WERI-Rb-1 (cell line): ENCODE results near the gene MUS81.

Experiments used
- DNase-seq: peaks from one replicate; pipeline ENCODE4 v3.0.0-alpha.2; 2020
- H3K27ac ChIP-seq: fragments of 250-450 bp; sonication (Bioruptor Pico); 2 replicates; pipeline ENCODE4 v1.5.1; 2020; ENCODE audit warnings: mild to moderate bottlenecking, moderate library complexity
- H3K27me3 ChIP-seq: fragments of 250-450 bp; sonication (Bioruptor Pico); 2 replicates; pipeline ENCODE4 v1.5.1; 2021; ENCODE audit warnings: mild to moderate bottlenecking, low read depth, moderate library complexity; ENCODE audit not compliant: insufficient read depth, severe bottlenecking
- H3K36me3 ChIP-seq: fragments of 250-450 bp; sonication (Bioruptor Pico); 2 replicates; pipeline ENCODE4 v1.5.1; 2020; ENCODE audit warnings: mild to moderate bottlenecking, moderate library complexity
- H3K4me3 ChIP-seq: 2 replicates; pipeline ENCODE4 v1.5.1; 2011; ENCODE audit warnings: low read depth, mild to moderate bottlenecking, control low read depth, low read length
- H3K9me3 ChIP-seq: fragments of 250-450 bp; sonication (Bioruptor Pico); 2 replicates; pipeline ENCODE4 v1.5.1; 2021; ENCODE audit warnings: mild to moderate bottlenecking, moderate library complexity; ENCODE audit not compliant: severe bottlenecking
- CTCF ChIP-seq: IDR thresholded peaks from 2 replicates; pipeline ENCODE4 v1.5.1; 2011; ENCODE audit warnings: low read depth, mild to moderate bottlenecking, control low read depth, inconsistent platforms, low read length

The MUS81 gene

DNA sequence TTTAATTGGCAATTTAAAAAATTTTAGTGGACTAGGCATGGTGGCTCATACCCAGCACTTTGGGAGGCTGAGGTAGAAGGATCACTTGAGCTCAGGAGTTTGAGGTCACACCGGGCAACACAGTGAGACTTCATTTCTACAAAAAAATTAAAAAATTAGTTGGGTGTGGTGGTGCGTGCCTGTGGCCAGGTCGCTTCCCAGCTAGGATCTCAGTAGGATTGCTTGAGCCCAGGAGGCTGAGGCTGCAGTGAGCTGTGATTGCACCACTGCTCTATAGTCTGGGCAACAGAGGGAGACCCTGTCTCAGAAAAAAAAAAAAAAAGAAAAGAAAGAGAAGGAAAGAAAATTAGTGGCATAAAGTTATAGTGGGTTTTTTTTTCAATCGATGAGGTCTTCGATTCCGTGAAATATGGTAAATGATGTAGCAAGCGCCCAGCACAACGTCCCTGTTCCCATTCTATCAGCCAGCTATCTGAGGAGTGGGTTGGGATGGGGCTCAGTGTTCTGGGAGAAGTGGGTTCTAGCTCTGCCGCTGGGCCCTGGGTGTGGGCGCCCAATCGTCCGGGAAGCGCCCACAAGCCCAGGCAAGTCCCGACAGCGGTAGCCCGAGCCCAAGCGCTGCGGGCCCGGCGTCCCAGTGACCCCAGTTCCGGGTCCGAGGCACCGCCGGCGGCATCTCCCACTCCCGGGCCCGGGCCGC lies 38.6 kb downstream of the MUS81 start:
- no peak for DNase-seq
- Histone ChIP-seq H3K27me3 (no peaks in the 10 kb centered on the region), H3K27ac (no peak overlapping the region), H3K4me3 (no peak overlapping the region), H3K36me3 (no peaks in the 10 kb centered on the region), H3K9me3 (no peaks in the 10 kb centered on the region)
- no peak for TF ChIP-seq CTCF

GRCh38 chr11:65899356-65900124 lies 39.3 kb downstream of the MUS81 start:
- Histone ChIP-seq H3K4me3 (peak overlapping the region; percentile 56), H3K9me3 (no peaks in the 10 kb centered on the region), H3K27ac (no peak overlapping the region), H3K36me3 (no peaks in the 10 kb centered on the region), H3K27me3 (no peaks in the 10 kb centered on the region)
- no peak for DNase-seq
- TF ChIP-seq CTCF = no peak

DNA sequence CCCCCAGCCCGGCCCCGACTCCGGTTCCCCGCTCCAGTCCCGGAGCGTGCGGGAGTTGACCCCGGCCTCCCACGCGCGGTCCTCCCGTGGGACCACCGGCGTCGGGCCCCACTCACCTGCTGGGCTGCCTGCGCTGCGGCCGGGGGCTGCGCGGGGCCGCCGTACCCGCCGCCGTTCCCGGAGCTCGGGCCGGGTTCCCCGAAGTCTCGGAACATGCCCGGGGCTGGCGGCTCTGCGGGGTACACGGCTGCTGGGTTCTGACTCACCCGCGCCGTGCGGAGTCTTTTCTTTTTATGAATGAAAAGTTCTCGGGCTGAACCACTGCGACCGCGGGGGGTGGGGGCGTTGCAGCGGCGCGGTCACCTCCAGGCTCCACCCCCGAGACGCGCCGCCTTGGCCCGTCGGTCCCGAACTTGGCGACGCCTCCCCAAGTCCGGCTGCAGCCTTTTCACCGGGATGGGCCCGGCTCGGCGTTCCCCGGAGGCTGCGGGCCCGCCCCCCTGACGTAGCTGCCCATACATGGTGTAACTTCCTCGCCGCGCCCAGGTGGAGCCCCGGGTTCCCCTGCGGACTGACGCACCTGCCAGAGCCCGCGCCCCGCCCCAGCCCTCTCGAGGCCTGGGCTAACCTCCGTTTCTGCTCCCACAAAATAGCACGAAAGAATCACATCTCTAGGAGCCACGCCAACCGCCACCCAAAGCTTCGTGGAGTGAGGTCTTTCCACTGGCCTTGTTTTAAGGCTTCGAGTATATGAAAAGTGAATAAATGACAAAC lies 40.1 kb downstream of the MUS81 start, which contains the start of gene FOSL1:
Gene FOSL1 (minus strand): TSS at position 264 of the 774 bp plus-strand sequence. CDS start 49 bp downstream, at position 215.
- H3K9me3 ChIP-seq = no peaks in the 10 kb centered on the region
- no peaks in the 10 kb centered on the region for H3K36me3 ChIP-seq
- peak; percentile 77 for DNase-seq
- no peaks in the 10 kb centered on the region for H3K27me3 ChIP-seq
- H3K27ac ChIP-seq = no peak within 1 kb of the TSS
- TF ChIP-seq CTCF = no peak
- H3K4me3 ChIP-seq = peak within 1 kb of the TSS; percentile 56

- no peak for TF ChIP-seq CTCF
- Histone ChIP-seq H3K4me3 (peak overlapping the region; percentile 56), H3K9me3 (no peaks in the 10 kb centered on the region), H3K27ac (no peak overlapping the region), H3K36me3 (no peaks in the 10 kb centered on the region), H3K27me3 (no peaks in the 10 kb centered on the region)
- DNase-seq = no peak
These were observed 40.6 kb downstream of the MUS81 start for GRCh38 chr11:65900899-65901180.

GRCh38 chr11:65903068-65903481 lies 42.8 kb downstream of the MUS81 start:
- Histone ChIP-seq H3K9me3 (no peaks in the 10 kb centered on the region), H3K4me3 (no peak overlapping the region), H3K27ac (no peak overlapping the region), H3K27me3 (no peaks in the 10 kb centered on the region), H3K36me3 (no peaks in the 10 kb centered on the region)
- DNase-seq = no peak
- TF ChIP-seq CTCF = no peak
